ENCODE results near the gene NDUFB6.

DNA sequence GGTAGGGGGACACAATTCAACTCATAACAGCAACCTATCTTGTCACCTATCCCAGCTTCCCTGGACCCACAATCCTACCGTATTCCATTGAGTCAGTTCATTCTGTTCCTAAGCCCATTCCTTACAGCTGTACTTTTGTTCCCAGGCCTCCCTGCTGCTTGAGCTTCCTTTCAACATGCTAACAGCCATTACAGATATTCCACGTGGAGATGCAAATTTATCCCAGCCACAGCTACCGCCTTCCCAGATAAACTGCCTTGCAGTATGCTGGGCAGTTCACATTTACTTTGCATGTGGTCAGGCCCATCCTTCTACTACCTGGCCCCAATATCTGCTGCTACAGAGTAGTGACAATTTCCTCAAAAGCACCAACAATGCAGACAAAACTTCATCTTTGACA, 70.0 kb downstream of the NDUFB6 start:
- TF ChIP-seq, protein P1, sequence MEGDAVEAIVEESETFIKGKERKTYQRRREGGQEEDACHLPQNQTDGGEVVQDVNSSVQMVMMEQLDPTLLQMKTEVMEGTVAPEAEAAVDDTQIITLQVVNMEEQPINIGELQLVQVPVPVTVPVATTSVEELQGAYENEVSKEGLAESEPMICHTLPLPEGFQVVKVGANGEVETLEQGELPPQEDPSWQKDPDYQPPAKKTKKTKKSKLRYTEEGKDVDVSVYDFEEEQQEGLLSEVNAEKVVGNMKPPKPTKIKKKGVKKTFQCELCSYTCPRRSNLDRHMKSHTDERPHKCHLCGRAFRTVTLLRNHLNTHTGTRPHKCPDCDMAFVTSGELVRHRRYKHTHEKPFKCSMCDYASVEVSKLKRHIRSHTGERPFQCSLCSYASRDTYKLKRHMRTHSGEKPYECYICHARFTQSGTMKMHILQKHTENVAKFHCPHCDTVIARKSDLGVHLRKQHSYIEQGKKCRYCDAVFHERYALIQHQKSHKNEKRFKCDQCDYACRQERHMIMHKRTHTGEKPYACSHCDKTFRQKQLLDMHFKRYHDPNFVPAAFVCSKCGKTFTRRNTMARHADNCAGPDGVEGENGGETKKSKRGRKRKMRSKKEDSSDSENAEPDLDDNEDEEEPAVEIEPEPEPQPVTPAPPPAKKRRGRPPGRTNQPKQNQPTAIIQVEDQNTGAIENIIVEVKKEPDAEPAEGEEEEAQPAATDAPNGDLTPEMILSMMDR (IDR thresholded peaks at IDR 0.05; ENCODE audit: low read depth, low read length, poor library complexity, severe bottlenecking) = no peak
- no peak for TF ChIP-seq EZH2phosphoT487 (IDR thresholded peaks at IDR 0.05; ENCODE audit: borderline replicate concordance, low read length)
